ENCODE measurements around the gene LRMDA. TPM values are rescaled to one million over a fixed set of nuclear protein-coding genes. Genes with fewer than 3 reads are reported as not detected.

LRMDA gene
- polyA plus RNA-seq, 3 donors = 39.8 to 59.6 (median 56.4) TPM

- no peak overlapping the region for H3K9ac ChIP-seq (ENCODE audit: insufficient read depth, low read length, poor library complexity, severe bottlenecking)
- WGBS (ENCODE audit: insufficient coverage) = 100% methylated on average over 2 of the region's 2 CpGs
- intact Hi-C loops (cut with micrococcal nuclease) = no loop called here
- no peak overlapping the region for H3K4me3 ChIP-seq (replicated peaks in 1 of 3; ENCODE audit: low read depth in 2 of 3, low read length in 3 of 3)
- peaks cover 0 to 2% (median 2%) of the 10 kb centered on the region in 3 donors for H3K27me3 Mint-ChIP-seq (ENCODE audit: low read depth in 3 of 3)
- H3K36me3 Mint-ChIP-seq = peaks cover 5 to 11% of the 10 kb centered on the region in 2 donors
- no peak overlapping the region for H2AFZ ChIP-seq (ENCODE audit: insufficient read depth, low read depth, low read length, poor library complexity, severe bottlenecking)
- no peaks in the 10 kb centered on the region for H4K20me1 ChIP-seq (ENCODE audit: insufficient read depth, low read length)
- peaks cover 0 to 2% (median 0%) of the 10 kb centered on the region in 7 donors for H3K9me3 Mint-ChIP-seq
- H3K36me3 ChIP-seq (replicated peaks in 1 of 2; ENCODE audit: control insufficient read depth in 1 of 2, insufficient read depth in 2 of 2, low read length in 2 of 2) = peaks cover 0 to 16% of the 10 kb centered on the region in 2 donors
- no peaks in the 10 kb centered on the region for H3K9me3 ChIP-seq (replicated peaks in 1 of 2; ENCODE audit: control insufficient read depth in 1 of 2, insufficient read depth in 1 of 2, low read length in 2 of 2)
- no peak overlapping the region for H3K4me2 ChIP-seq (replicated peaks; ENCODE audit: extremely low read depth, low read length, poor library complexity, severe bottlenecking)
- no peak overlapping the region for H3K27ac Mint-ChIP-seq
- H3K4me3 Mint-ChIP-seq = no peak overlapping the region
- no peaks in the 10 kb centered on the region for H3K79me2 ChIP-seq (ENCODE audit: insufficient read depth, low read length)
- no peaks in the 10 kb centered on the region for H3K4me1 ChIP-seq (ENCODE audit: control insufficient read depth in 1 of 2, insufficient read depth in 2 of 2, low read length in 2 of 2)
- TF ChIP-seq CTCF (IDR thresholded peaks at IDR 0.05) = no peak
- peaks cover 9% of the 10 kb centered on the region for H3K4me1 Mint-ChIP-seq
- H3K27me3 ChIP-seq (ENCODE audit: control insufficient read depth in 2 of 2, insufficient read depth in 2 of 2, low read length in 2 of 2) = no peaks in the 10 kb centered on the region
- no peak for DNase-seq
- H3K27ac ChIP-seq (ENCODE audit: low read depth in 1 of 2, low read length in 2 of 2) = no peak overlapping the region
Measured at GRCh38 chr10:76328348-76328747, 896.9 kb downstream of the LRMDA start.

GRCh38 chr10:76329891-76330575 lies 898.6 kb downstream of the LRMDA start:
- Mint-ChIP-seq H3K27ac (peak overlapping the region in 1 of 7 donors; percentile 9), H3K4me3 (no peak overlapping the region), H3K27me3 (ENCODE audit: low read depth in 3 of 3) (peaks cover 0 to 2% (median 0%) of the 10 kb centered on the region in 3 donors), H3K9me3 (no peaks in the 10 kb centered on the region), H3K36me3 (peaks cover 5 to 11% of the 10 kb centered on the region in 2 donors), H3K4me1 (peaks cover 9% of the 10 kb centered on the region)
- no peak overlapping the region for H3K4me2 ChIP-seq (replicated peaks; ENCODE audit: extremely low read depth, low read length, poor library complexity, severe bottlenecking)
- H3K9me3 ChIP-seq (replicated peaks in 1 of 2; ENCODE audit: control insufficient read depth in 1 of 2, insufficient read depth in 1 of 2, low read length in 2 of 2) = no peaks in the 10 kb centered on the region
- no peak overlapping the region for H3K9ac ChIP-seq (ENCODE audit: insufficient read depth, low read length, poor library complexity, severe bottlenecking)
- no peaks in the 10 kb centered on the region for H3K79me2 ChIP-seq (ENCODE audit: insufficient read depth, low read length)
- no peak overlapping the region for H3K4me3 ChIP-seq (replicated peaks in 1 of 3; ENCODE audit: low read depth in 2 of 3, low read length in 3 of 3)
- DNase-seq = no peak
- no peaks in the 10 kb centered on the region for H3K27me3 ChIP-seq (ENCODE audit: control insufficient read depth in 2 of 2, insufficient read depth in 2 of 2, low read length in 2 of 2)
- no peaks in the 10 kb centered on the region for H4K20me1 ChIP-seq (ENCODE audit: insufficient read depth, low read length)
- peaks cover 0 to 14% of the 10 kb centered on the region in 2 donors for H3K36me3 ChIP-seq (replicated peaks in 1 of 2; ENCODE audit: control insufficient read depth in 1 of 2, insufficient read depth in 2 of 2, low read length in 2 of 2)
- no peak overlapping the region for H2AFZ ChIP-seq (ENCODE audit: insufficient read depth, low read depth, low read length, poor library complexity, severe bottlenecking)
- H3K27ac ChIP-seq (ENCODE audit: low read depth in 1 of 2, low read length in 2 of 2) = no peak overlapping the region
- no peak for TF ChIP-seq CTCF (IDR thresholded peaks at IDR 0.05)
- H3K4me1 ChIP-seq (ENCODE audit: control insufficient read depth in 1 of 2, insufficient read depth in 2 of 2, low read length in 2 of 2) = no peaks in the 10 kb centered on the region
- intact Hi-C loops (cut with micrococcal nuclease) = no loop called here
- WGBS (ENCODE audit: insufficient coverage) = 90% methylated on average over 1 of the region's 5 CpGs

Measured in CD14-positive monocyte (primary cell).